Ovary (tissue), 3 donors: Measurements from ENCODE around the gene SPR.

ENCODE experiments used
- POLR2A ChIP-seq: fragments of 450-650 bp; IDR thresholded peaks from one replicate; pipeline ENCODE4 v1.6.1; 2017; ENCODE audit warnings: antibody characterized with exemption, mild to moderate bottlenecking, moderate library complexity
- TF ChIP-seq, protein P1 (sequence below), 3 donors: fragments of 450-650 bp in 2 of 3; fragments of 200-600 bp in 1 of 3; IDR thresholded peaks; one replicate each; pipeline versions ENCODE4 v1.5.1 to v1.8.0; 2016 to 2022; ENCODE audit warnings: antibody characterized with exemption in 3 of 3, mild to moderate bottlenecking in 1 of 3
- donor health status: DM: no; HTN: no; CAD: no.

DNA sequence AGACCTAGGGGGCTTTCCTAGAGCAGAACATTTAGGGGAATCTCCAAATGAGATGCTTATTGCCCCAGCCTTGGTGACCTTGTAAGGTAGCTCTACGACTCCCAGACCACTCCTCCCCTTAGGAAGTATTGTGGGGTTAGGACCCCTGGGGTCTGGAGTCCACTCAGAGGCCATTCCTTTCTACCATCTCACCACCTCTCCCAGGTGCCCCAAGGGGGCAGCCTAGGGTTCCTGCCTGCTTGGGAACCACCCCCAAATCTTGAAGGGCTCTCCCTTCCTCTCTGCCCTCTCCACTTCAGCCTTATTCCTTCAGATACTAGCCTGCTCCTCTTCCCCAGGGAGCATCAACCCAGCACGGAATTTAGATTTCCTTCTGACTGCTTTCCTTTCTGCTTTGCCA is 43.9 kb upstream of the SPR start:
- TF ChIP-seq, protein P1, sequence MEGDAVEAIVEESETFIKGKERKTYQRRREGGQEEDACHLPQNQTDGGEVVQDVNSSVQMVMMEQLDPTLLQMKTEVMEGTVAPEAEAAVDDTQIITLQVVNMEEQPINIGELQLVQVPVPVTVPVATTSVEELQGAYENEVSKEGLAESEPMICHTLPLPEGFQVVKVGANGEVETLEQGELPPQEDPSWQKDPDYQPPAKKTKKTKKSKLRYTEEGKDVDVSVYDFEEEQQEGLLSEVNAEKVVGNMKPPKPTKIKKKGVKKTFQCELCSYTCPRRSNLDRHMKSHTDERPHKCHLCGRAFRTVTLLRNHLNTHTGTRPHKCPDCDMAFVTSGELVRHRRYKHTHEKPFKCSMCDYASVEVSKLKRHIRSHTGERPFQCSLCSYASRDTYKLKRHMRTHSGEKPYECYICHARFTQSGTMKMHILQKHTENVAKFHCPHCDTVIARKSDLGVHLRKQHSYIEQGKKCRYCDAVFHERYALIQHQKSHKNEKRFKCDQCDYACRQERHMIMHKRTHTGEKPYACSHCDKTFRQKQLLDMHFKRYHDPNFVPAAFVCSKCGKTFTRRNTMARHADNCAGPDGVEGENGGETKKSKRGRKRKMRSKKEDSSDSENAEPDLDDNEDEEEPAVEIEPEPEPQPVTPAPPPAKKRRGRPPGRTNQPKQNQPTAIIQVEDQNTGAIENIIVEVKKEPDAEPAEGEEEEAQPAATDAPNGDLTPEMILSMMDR (IDR thresholded peaks at IDR 0.05): no peak
- no peak for TF ChIP-seq POLR2A
